Measurements from ENCODE around the gene WHAMM.

DNA sequence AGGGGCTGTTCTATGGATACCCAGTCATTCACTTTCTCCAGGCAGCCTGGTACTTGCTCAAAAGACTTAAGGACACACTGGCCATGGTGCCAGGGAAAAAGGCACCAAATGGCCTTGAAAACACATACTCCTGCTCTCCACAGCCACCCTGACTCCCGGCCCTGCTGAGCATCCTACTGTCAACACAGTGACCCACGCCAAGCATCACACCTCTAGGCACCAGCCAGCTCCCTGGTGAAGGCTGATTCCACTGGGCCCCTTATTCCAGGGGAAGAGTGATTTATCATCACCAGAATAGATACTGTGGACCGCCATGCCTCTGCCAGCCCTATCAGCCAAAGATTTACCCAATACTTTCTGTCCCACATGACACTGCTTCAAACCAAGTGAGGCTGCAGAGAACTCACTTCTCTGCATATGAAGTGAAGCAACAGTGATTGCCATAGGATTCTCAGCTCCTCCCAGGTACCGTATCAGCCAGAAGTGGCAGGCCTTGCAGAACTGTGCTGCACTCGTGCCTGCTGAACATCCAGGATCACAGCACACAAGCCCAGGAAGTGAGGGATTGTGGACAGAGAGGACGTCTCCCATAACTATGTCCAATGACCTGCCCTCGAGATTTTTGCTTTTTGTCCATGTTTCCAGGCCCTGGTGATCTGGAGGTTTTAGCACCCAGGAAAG, 63.7 kb downstream of the WHAMM start:
- TF ChIP-seq, protein P1, sequence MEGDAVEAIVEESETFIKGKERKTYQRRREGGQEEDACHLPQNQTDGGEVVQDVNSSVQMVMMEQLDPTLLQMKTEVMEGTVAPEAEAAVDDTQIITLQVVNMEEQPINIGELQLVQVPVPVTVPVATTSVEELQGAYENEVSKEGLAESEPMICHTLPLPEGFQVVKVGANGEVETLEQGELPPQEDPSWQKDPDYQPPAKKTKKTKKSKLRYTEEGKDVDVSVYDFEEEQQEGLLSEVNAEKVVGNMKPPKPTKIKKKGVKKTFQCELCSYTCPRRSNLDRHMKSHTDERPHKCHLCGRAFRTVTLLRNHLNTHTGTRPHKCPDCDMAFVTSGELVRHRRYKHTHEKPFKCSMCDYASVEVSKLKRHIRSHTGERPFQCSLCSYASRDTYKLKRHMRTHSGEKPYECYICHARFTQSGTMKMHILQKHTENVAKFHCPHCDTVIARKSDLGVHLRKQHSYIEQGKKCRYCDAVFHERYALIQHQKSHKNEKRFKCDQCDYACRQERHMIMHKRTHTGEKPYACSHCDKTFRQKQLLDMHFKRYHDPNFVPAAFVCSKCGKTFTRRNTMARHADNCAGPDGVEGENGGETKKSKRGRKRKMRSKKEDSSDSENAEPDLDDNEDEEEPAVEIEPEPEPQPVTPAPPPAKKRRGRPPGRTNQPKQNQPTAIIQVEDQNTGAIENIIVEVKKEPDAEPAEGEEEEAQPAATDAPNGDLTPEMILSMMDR (IDR thresholded peaks at IDR 0.05; ENCODE audit: insufficient read depth, low read length, poor library complexity, severe bottlenecking), result no peak
- TF ChIP-seq EZH2phosphoT487 (conservative IDR thresholded peaks at IDR 0.05; ENCODE audit: low read length), result no peak
